Epithelial cell of prostate (primary cell): Measurements from ENCODE around the gene TMBIM6.

Experiments used
- DNase-seq: peaks from one replicate; pipeline ENCODE4 v3.0.0-alpha.2; 2011; ENCODE audit warnings: low read depth, low spot score
- H3K27ac ChIP-seq: fragments of 450-650 bp; 2 replicates; pipeline ENCODE4 v1.5.1; 2017; ENCODE audit warnings: mild to moderate bottlenecking

Gene TMBIM6

DNA sequence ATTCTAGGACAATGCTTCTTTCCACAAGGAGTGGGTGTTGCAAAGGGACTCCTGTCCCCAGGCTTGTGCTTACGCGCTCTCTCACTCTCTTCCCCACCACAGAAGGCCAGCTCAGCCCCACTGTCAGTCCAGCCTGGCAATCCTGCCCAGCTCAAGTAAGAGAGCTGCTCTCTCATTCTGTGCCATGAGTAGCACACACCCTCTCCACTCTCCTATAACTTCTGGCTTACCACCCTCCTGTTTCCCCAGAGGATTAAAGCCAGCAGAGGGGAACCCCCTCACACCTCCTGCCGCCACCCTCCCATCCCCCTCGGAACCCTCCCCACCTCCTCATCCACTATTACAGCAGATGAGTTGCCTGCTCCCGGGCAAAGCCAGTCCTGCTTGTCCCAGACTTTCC is 69.8 kb downstream of the TMBIM6 start:
- no peak overlapping the region for H3K27ac ChIP-seq
- no peak for DNase-seq

GRCh38 chr12:49811961-49812401 is 70.6 kb downstream of the TMBIM6 start:
- no peak overlapping the region for H3K27ac ChIP-seq
- no peak for DNase-seq

GRCh38 chr12:49813131-49813530 is 71.8 kb downstream of the TMBIM6 start:
- no peak for DNase-seq
- H3K27ac ChIP-seq, result no peak overlapping the region
